ENCODE data around the gene APOM.

Gene APOM

DNA sequence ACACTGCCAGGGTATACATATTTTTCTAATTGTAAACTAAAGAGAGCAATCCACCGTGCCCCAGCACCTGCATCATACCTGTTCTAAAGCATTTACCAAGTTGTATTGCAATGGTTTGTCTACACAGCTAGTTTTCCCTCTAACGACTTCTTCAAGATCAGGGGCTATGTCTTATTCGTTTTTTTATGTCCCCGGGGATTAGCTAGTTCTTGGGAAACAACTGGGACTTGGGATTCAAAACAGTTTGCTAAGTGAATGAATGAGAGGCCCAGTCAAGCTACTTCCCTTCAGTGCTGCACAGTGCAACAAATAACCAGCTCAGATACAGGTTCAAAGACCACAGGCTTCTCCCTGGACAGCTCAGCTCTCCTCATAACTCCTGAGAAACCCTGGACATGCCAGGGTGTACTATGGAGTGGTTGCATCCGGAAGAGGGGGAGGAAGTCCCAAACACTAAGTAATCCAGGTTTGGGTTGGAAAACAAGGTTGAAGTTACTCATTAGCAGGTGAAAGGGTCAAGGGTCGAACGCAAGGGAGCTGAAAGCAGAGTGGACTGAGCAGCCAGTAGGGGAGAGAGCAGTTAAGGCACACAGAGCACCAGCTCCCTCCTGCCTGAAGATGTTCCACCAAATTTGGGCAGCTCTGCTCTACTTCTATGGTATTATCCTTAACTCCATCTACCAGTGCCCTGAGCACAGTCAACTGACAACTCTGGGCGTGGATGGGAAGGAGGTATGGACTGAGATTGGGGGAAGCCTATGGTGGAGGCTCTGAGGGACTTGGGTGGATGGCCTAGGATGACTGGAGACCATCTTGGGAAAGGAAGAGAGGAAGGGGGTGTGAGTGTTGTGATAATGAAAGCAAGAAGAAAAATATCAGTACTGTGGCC, at the start of gene APOM:
APOM (plus strand) TSS at position 546 of the 889 bp plus-strand sequence; CDS start at position 619, 73 bp downstream.
- DNase-seq (ENCODE audit: low spot score) = no peak

DNA sequence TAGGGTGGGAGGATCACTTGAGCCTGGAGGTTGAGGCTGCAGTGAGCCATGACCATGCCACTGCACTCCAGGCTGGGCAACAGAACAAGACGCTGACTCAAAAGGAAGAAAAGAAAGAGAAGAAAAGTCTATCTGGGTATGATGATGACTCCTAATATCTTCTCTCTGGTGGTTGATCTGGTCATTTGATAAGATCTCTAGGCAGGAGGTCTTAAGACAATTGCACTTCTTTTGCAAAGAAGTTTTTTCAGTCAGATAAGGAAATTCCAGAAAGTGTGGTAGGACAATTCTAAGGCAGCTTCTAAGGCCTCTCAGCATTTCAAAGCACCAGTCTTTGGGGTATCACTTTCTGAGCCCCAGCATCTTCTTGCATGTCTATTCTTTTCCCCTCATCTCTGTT, 48.4 kb upstream of the APOM start:
- no peak for DNase-seq (ENCODE audit: low spot score)

DNA sequence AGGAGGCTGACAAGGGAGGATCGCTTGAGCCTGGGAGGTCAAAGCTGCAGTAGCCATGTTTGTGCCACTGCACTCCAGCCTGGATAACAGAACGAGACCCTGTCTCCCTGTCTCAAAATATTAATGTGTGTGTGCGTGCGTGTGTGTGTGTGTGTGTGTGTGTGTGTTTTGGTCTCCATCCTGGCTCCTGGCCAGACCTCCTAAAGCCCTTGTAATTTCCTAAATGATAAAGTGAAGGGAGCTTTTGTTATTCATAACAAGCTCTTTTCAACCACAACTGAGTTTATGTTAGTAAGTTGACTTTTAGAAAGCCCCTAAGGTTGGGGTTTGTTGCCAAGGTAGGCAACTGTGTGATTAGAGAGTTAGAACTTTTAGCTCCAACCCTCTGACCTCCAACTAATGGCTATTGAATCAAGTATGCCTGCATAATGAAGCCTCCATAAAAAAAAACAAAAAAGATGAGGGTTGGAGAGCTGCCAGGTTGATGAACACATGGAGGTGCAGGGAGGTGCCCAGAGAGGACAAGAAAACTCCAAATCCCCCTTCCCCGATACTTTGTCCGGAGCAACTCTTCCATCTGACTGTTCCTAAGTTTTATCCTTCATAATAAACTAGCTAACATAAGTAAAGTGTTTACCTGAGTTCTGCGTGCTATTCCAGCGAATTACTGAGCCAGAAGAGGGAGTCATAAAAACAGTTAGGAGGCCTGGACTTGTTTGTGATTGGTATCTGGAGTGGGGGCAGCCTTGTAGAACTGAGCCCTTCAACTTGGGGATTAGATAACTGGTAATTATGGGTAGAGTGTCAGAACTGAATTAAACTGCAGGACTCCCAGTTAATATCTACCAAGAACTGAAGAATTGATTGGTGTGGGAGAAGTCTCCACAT, 45.9 kb upstream of the APOM start:
- no peak for DNase-seq (ENCODE audit: low spot score)

DNA sequence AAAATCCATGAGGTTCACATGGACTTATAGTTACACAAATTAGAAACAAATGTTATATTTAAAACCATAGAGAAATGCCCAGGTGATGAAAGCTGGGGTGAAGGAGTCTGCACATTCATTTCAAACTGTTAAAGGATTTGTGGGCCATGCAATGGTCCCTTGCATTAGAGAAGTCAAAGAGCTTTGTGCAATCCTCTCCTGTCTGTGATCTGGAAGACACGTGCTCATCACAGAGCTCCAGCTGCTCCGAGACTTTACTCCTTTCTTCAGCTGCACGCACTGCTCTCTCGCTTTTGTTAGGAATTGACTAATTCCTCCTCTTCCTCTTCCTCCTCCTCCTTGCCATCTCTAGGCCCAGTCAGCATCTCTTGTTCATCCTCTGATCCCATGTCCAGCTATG, 44.7 kb upstream of the APOM start:
- DNase-seq (ENCODE audit: low spot score) = no peak

DNA sequence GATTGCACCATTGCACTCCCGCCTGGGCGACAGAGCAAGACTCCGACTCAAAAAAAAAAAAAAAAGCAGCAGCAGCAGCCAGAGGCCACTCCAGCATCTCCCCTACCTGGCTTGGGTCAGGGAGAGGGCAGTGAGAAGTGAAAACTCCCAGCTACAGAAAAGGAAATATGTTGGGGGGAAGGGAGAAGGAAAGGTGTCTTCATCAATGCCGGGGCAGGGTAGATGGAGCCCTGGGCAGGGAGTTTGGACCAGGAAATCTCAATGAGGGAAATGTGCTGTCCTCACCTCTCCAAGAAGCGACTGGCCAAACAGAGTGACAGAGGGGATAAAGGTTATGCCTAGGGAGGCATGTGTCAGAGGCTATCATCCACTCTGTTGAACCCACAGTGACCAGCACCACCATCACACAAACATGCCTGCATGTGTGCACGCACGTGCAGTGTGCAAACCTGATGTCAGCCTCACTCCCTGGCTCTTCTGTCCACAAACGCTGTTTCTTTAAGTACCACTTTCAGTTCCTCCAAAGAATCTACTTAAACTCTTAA, 41.5 kb upstream of the APOM start:
- no peak for DNase-seq (ENCODE audit: low spot score)

DNA sequence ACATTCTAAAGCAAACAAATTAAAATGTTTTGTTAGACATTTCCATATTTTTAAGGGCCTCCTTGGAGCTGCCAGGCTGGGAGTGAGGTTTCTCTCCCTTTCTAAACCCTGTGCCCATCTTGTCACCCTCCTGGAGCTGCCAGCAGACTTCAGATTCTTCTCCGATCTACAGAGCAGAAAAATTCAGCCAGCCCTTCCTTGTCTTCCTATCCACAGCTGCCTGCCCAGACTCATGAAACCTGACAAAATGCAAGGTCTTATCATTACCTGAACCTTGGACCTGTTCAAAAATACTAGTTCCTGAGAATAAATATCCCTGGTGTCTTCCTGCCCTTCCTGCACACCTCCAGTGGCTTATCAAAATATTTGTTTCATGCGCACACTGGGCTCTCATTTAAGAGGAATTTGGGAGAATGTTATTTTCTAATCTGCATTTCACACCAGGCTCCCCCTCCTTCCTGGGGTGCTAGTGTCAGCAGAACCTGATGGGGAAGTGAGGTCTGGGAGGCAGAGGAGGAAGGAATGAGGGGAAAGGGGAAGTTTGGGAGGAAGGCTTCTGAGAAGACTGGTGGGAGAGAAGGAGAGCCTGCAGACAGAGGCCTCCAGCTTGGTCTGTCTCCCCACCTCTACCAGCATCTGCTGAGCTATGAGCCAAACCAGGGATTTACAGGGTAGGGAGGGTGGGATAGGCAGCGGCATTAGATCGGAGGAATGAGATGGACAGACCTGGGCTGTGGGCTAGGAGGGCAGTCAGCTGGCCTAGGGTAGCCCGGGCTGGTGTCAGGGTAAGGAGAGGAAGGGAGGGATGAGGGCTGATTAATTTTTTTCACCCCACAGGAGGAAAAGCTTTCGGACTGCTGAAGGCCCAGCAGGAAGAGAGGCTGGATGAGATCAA, 40.8 kb upstream of the APOM start, which contains the start of gene AIF1:
AIF1 (plus strand) TSS at position 551 of the 895 bp plus-strand sequence; CDS start at position 647, 96 bp downstream.
- DNase-seq (ENCODE audit: low spot score) = no peak

DNA sequence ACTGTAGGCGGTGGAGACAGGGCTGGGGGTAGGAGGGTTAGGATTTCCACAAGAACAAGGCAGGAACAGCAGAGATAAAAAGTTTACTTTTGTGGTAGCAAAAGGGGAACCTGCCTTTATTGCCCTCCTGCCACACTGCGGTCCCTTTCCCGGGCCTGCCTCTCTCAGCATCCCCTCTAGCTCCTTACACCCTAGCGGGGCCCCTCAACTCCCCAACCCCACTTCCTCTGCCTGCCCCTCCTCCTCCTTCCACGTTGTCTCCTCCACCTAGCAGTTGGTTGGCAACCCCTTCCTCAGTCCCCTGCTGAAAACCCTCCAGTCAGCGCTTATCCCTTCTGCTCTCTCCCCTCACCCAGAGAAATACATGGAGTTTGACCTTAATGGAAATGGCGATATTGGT, 39.9 kb upstream of the APOM start:
- no peak for DNase-seq (ENCODE audit: low spot score)

DNA sequence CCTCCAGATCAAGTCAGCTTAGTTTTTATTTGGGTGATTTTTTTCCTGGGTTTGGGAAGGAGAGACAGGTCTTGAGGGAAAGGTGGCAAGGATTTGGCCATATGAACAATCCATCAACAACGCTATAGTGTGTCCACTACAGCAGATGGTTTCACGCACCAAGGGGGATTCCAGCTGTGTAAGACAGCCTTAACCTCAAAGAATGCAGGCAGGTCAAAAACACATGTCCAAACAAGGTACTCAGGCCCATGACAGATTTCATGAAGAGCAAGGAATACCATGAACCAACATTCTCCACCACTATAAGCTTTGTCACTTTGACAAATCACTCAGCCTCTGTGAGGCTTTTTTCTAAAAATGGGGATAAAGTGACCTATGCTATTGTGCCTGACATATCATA, 38.7 kb upstream of the APOM start:
- no peak for DNase-seq (ENCODE audit: low spot score)

DNA sequence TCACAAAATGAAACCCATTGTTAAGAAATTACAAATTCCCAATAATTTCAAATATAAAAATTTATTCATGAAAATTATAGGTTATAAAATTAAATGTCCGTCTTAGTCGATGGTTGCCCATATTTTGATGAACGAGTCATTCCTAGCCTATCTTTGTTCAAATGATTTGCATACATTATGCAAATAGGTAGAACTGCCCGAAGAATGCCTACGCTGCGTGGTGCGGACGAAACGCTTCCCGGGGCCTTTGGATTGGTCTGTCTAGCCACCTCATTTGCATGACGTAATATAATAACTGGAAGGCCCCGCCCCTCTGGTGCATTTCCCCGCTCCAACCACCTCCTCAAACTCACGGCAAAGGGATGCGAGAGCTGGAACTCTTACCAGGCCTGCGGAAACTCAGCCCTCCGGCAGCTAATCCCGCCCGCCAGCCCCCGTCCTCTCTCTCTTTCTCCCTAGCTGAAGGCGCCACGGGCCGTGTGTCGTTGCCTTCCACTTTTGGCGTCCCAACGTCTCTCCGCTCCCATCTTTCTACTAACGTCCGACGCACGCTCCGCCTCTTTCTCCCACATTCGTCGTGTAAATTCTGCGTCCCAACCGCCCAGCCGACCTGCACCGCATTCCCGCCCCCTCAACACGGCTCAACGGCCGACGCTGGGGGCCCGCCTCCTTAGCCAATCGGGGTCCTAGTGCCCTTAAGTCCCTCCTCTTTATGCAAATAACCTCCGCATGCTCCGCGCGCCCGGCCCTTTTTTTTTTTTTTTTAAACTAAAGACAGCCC, 35.7 kb upstream of the APOM start:
- DNase-seq (ENCODE audit: low spot score) = peak; percentile 98

DNA sequence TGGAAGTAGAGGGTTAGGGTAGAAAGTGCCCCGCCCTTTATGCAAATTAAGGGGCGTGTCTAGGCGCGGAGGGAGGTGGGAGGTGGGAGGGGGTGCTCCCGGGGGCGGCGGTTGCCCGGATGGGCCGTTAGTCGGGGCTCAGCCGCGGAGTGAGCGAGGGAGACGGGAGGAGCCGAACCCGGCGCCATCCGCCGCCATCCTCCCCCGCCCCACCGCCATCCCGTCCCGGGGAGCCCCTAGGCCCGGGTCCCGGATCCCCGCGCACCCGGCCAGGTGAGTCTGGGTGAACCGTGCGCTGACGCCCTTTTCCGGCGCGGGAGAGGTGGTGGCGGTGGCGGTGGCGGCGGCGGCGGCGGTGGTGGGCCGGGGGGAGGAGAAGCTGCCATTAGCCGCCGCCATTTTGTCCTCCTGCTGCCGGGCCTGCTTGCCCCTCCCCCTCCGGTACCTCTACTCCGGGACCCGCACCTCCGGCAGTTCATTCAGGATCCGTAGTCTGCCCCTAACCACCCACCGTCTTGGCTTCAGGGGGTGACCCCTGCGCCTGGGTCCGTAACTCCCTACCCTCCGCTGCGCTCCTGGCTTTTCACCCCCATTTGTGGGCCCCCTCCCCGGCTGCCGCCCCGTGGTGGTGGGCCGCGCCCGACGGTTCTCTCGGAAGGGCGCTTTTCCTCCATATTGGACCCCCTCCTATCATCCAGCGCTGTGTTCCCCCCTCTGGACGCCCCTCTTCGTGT, 34.9 kb upstream of the APOM start, which contains the start of gene PRRC2A:
PRRC2A (plus strand) TSS at position 130 of the 734 bp plus-strand sequence. CDS start 2,075 bp downstream, outside the sequence.
- DNase-seq (ENCODE audit: low spot score) = peak; percentile 83

DNA sequence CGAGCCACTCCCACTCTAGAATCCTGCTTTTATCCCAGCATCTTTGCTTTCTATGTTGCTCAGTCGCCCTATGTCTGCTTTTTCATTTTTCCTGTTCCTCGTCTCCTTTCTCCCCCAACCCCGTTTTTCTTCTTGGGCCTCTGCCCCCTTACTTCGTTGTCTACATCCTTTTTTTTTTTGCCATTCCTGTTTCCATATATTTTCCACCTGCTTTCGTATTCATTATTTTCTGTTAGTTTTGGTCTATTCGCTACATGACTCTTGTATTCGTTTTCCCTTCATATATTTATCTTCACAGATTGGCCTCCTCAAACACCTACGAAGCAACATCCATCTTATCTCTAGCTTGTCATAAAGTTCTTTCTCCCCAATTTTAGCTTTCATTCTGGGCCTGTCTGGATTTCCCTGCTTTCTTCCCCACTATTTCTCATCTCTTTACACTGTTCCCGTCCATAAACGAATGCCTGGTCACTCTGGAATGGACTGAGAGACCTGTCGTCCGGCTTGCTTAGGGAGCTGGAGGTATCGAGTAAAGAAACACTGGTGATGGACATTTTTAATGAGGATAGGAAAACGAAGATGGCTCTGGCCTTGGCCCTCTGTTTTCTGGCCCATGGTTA, 34.3 kb upstream of the APOM start:
- DNase-seq (ENCODE audit: low spot score) = no peak

DNA sequence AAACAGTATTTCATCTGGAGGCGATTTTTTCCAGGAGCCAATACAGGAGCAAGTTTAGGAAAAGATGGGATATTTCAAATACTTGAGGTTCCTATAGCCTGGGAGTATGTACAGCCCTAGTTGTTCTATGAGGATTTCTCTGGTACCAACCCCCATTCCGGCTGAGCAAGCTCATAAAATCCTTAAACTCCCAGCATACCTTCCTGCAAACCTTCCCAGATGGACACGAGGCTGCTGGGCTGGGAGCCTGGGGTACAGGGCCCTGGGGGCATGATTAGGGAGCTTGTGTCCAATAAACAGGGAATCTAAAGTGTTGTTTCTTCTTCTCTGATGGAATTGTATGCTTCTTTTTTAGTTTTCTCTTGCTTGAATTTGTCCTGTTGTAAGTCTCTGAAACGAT, 33.7 kb upstream of the APOM start:
- peak; percentile 29 for DNase-seq (ENCODE audit: low spot score)

DNA sequence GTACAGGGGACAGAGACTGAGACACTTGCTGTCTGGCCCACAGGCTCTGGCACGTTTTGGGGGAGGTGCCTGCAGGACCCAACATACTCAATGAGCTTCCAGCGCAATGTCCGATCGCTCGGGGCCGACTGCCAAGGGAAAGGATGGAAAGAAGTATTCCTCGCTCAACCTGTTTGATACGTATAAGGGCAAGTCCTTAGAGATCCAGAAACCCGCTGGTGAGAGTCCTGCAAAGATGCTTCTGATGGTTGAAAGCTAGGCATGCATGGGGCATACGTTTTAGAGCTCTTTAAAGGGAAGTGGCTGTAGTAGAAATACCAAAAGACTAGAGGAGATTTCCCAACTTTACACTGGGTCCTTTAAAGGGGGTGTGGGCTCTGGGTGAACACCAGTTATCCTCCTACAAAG, 33.0 kb upstream of the APOM start:
- DNase-seq (ENCODE audit: low spot score) = no peak

DNA sequence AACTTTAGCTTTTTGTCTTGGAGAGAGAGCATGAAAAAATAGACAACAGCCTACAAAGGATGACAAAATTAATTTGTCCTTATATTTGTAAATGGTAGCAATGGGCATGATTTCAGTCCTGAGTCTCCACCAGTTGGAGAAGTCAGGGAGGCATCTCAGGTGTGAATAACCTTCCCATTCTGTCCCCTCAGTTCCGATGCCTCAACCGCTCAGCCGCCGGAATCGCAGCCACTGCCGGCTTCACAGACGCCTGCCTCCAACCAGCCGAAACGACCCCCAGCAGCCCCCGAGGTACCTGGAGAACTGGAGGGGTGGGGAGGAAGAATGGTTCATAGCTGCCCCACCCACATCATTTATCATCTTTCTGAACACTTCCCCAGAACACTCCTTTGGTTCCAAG, 31.6 kb upstream of the APOM start:
- DNase-seq (ENCODE audit: low spot score) = no peak

DNA sequence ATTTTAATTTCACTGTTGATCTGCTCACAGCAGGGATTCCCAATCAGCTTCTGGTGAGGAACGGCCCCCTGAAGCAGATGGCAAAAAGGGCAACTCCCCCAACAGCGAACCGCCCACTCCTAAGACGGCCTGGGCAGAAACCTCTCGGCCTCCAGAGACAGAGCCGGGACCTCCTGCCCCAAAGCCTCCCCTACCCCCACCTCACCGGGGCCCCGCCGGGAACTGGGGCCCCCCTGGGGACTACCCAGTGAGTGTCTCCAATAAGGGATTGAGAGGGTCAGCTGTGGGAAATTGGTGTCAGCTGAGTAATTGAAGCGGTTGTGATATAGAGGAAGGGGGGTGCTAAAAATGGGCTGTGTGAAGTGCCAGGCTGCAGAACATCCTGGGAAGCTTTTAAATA, 28.7 kb upstream of the APOM start:
- no peak for DNase-seq (ENCODE audit: low spot score)

DNA sequence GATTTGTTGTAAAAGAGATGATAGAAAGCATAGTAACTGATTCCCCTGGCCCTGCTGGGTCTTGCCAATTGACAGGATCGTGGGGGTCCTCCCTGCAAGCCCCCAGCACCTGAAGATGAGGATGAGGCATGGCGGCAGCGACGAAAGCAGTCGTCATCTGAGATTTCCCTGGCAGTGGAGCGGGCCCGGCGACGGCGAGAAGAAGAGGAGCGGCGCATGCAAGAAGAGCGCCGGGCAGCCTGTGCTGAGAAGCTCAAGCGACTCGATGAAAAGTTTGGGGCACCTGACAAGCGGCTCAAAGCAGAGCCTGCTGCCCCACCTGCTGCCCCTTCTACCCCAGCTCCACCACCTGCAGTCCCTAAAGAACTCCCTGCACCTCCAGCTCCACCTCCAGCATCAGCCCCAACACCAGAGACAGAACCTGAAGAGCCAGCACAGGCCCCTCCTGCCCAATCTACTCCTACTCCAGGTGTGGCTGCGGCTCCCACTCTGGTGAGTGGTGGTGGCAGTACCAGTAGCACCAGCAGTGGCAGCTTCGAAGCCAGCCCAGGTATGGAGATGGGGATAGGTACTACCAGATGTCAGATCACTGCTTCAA, 27.9 kb upstream of the APOM start:
- DNase-seq (ENCODE audit: low spot score) = no peak

DNA sequence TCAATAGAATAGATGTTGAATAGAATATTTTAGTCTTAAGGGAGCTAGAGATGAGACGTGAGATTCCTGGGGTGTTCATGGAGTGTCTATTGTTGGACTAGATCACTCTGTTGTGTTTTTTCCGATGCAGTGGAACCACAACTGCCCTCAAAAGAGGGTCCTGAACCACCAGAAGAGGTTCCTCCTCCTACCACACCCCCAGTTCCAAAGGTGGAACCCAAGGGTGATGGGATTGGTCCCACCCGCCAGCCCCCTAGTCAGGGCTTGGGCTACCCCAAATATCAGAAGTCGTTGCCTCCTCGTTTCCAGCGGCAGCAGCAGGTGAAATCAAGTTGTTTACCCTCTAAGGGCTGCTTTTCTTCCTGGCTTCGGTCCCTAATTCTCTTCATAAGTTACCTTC, 26.7 kb upstream of the APOM start:
- no peak for DNase-seq (ENCODE audit: low spot score)

DNA sequence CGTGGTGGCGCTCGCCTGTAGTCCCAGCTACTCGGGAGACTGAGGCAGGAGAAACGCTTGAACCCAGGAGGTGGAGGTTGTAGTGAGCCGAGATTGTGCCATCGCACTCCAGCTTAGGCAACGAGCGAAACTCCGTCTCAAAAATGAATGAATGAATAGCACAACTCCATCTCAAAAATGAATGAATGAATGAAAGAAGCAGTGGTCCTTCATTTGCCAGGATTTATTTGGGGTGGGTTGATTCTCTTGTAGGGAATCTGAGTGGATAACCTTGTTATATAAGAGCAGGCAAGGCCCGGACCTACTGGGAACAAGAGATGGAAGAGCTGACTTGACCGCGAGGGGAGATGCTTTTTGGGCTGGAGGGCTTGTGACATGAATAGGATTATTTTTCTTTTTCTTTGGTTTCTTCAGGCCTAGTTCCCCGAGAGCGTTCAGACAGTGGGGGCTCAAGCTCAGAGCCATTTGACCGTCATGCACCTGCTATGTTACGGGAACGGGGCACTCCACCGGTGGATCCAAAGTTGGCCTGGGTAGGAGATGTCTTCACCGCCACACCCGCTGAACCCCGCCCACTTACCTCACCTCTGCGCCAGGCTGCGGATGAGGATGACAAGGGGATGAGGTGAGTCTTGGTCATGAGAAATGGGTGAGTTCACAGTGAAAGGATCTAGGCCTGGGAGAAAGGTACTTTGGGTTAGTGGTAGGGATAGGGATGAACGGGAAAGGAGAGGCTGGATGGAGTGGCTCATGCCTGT, 25.3 kb upstream of the APOM start:
- no peak for DNase-seq (ENCODE audit: low spot score)

Data from AG08396 (cell line).